GM19328 (cell line): ENCODE results near the gene ZFP69.
A peak's percentile ranks its signal among the peaks of the same experiment; 100 is the strongest.

Experiments used
- ATAC-seq: cut with Tn5 transposase; IDR thresholded peaks from one replicate; pipeline ENCODE4 v1.9.1; 2021; ENCODE audit warnings: mild to moderate bottlenecking, moderate library complexity; ENCODE audit not compliant: unreplicated experiment

The ZFP69 gene

DNA sequence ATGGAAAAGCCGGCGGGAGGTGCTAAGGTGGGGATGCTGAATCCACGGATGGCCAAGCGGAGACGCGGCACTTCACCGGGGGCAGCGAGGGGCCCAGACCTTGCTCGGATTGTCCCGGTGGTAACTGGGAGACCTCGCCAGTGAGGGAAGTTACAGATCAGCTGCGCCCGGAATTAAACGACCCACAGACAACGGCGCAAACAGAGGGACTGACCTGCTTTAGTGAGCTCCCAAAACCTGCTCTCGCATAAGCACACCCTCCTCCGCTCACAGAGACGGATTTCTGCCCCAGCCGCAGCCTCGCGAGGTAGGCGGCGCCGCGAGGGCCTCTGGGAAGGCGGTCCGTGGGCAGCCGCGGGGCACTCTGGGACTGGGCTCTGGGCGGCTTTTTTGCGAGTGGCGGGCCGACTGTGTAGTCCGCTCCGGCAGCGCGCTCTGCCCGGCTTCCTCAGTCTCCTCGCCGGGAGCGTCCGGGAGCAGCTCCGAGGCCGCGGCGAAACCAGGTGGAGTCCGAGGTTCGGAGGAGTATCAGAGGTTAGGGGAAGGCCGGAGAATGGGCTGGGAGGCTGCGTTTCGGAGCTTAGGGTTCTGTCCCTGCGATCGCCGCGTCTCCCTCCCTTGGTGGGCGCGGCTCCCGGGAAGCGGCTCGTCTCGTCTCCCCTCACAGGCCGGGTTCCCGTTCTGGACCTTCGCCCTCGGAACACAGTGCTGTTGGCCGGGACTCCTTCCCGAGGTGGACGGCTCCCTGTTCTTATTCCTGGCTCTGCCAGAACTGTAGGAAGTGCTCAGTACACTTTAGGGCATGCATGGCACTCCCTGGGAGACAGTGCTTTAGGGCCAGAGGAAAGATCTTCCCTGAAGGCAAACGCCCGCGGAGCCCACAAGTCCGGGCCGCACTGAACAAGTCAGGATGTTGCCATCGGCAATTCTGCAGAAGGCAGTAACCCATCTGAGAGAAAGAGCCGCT lies 31.6 kb downstream of the ZFP69 start, which contains the start of gene EXO5:
EXO5 (plus strand) TSS at position 393 of the 967 bp plus-strand sequence. CDS start 5,778 bp downstream, outside the sequence.
- peak; percentile 91 for ATAC-seq

GRCh38 chr1:40519517-40519916 lies 42.4 kb downstream of the ZFP69 start:
- ATAC-seq, result no peak

- no peak for ATAC-seq
Measured at GRCh38 chr1:40530735-40531380, 53.8 kb downstream of the ZFP69 start.

GRCh38 chr1:40531381-40532061 lies 54.4 kb downstream of the ZFP69 start, which contains the start of gene ZNF684:
ZNF684 (plus strand) TSS chr1:40531637; CDS start chr1:40533167, 1,530 bp downstream.
- ATAC-seq, result peak; percentile 85

GRCh38 chr1:40532062-40532389 lies 54.9 kb downstream of the ZFP69 start:
- ATAC-seq, result no peak

DNA sequence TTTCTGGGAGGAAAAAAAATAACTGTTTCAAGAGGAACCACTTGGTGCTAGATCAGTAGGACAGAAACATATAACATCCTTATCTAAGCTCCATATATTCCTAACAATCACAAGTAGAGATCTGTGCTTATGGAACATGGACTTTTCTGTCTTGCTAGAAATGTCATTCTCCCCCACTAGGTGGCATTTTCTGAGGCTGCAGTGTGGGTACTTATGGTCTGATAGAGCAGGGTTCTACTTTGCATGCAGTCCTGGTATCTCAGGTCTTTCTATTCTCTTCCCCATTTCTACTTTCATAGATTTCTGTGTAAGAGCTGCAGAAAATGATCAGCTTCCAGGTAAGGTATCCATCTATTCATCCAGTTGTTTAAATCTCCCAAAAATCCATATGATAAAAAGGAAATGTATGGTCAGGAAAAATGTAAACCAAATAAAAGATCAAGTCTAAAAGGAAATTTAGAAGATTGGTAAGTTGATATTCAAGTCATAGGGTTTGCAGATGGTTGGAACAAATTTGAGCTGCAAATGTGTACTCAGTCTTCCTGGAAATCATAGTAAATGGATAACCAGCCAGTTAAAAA lies 55.8 kb downstream of the ZFP69 start:
- ATAC-seq, result no peak

GRCh38 chr1:40534589-40534988 lies 57.5 kb downstream of the ZFP69 start:
- ATAC-seq, result no peak

DNA sequence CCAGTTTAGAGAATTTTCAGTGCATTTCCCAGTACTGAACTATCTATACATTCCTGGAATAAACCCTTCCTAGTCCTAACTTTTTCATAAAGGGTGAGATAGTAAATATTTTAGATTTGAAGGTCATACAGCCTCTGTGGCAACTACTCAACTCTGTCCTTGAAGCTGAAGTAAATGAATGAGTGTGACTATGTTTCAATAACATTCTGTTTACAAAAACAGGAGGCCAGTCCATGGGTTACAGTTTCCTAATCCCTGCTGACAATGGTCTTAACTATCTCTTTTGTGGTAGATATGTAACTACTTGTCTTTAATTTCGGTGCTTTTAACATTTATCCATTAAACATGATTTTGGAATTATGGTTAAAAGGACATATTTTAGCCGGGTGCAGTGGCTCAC lies 58.6 kb downstream of the ZFP69 start:
- ATAC-seq, result no peak

DNA sequence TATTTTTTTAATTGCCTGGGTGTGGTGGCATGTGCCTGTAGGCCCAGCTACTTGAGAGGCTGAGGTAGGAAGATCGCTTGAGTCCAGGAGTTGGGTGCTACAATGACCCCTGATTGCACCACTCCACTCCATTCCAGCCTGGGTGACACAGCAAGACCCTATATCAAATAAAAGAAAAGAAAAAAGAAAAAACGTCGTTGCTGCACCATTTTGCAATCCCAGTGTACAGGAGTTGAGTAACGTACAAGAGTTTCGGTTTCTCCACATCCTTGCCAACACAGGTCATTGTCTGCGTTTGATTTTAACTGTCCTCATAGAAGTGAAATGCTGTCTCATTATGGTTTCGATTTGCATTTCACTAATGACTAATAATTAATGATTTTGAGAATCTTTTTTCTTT lies 62.2 kb downstream of the ZFP69 start:
- ATAC-seq, result no peak
